HG02840 (cell line): ENCODE data around the gene LEF1.

Experiments
- ATAC-seq: cut with Tn5 transposase; IDR thresholded peaks from one replicate; pipeline ENCODE4 v1.9.1; 2021; ENCODE audit warnings: mild to moderate bottlenecking, moderate library complexity, moderate number of reproducible peaks; ENCODE audit not compliant: unreplicated experiment, low FRiP score

Gene LEF1

GRCh38 chr4:108180513-108180912, 11.8 kb upstream of the LEF1 start:
- no peak for ATAC-seq

GRCh38 chr4:108175966-108176365, 7.2 kb upstream of the LEF1 start:
- no peak for ATAC-seq

GRCh38 chr4:108174856-108175255, 6.1 kb upstream of the LEF1 start:
- ATAC-seq, result no peak

GRCh38 chr4:108173599-108174057, 4.9 kb upstream of the LEF1 start:
- ATAC-seq, result no peak

- ATAC-seq, result no peak
These were observed 4.2 kb upstream of the LEF1 start for GRCh38 chr4:108172753-108173598.

GRCh38 chr4:108172231-108172752, 3.6 kb upstream of the LEF1 start:
- ATAC-seq, result no peak

GRCh38 chr4:108171339-108172230, 2.9 kb upstream of the LEF1 start:
- ATAC-seq, result no peak

- ATAC-seq, result no peak
These were observed 2.1 kb upstream of the LEF1 start for GRCh38 chr4:108170631-108171338.

- no peak for ATAC-seq
These were observed 932 bp upstream of the LEF1 start for GRCh38 chr4:108169664-108170063.

- no peak for ATAC-seq
These were observed 517 bp downstream of the LEF1 start for GRCh38 chr4:108168160-108168670.

GRCh38 chr4:108166441-108167315, 2.1 kb downstream of the LEF1 start:
- no peak for ATAC-seq

- ATAC-seq, result no peak
These were observed 2.7 kb downstream of the LEF1 start for GRCh38 chr4:108166038-108166437.

- no peak for ATAC-seq
These were observed 3.1 kb downstream of the LEF1 start for GRCh38 chr4:108165586-108165985.

GRCh38 chr4:108163351-108163750, 5.4 kb downstream of the LEF1 start:
- no peak for ATAC-seq

GRCh38 chr4:108160741-108161352, 7.9 kb downstream of the LEF1 start:
- ATAC-seq, result no peak

- no peak for ATAC-seq
These were observed 8.9 kb downstream of the LEF1 start for GRCh38 chr4:108159845-108160244.

GRCh38 chr4:108157655-108158054, 11.1 kb downstream of the LEF1 start:
- ATAC-seq, result no peak

- ATAC-seq, result no peak
These were observed 12.3 kb downstream of the LEF1 start for GRCh38 chr4:108156391-108156790.

- no peak for ATAC-seq
These were observed 13.4 kb downstream of the LEF1 start for GRCh38 chr4:108155373-108155772.
